Mucosa of stomach (tissue), 1 donor: ENCODE data around the gene KAZN.

ENCODE experiments used
- H3K27me3 ChIP-seq: one replicate; pipeline ENCODE4 v1.7.0; 2013; ENCODE audit warnings: mild to moderate bottlenecking, low read length; ENCODE audit not compliant: control insufficient read depth, insufficient read depth
- H3K36me3 ChIP-seq: one replicate; pipeline ENCODE4 v1.7.0; 2013; ENCODE audit warnings: low read length; ENCODE audit not compliant: control insufficient read depth, insufficient read depth
- H3K4me1 ChIP-seq: one replicate; pipeline ENCODE4 v1.7.0; 2013; ENCODE audit warnings: mild to moderate bottlenecking, low read length; ENCODE audit not compliant: control insufficient read depth, insufficient read depth
- H3K4me3 ChIP-seq: one replicate; pipeline ENCODE4 v1.7.0; 2013; ENCODE audit warnings: low read length
- H3K9ac ChIP-seq: one replicate; pipeline ENCODE4 v1.7.0; 2013; ENCODE audit warnings: mild to moderate bottlenecking, low read length, moderate library complexity
- H3K9me3 ChIP-seq: one replicate; pipeline ENCODE4 v1.7.0; 2013; ENCODE audit warnings: mild to moderate bottlenecking, low read length, moderate library complexity; ENCODE audit not compliant: control insufficient read depth
- donor health status: Pancreatic carcinoma.

The KAZN gene

DNA sequence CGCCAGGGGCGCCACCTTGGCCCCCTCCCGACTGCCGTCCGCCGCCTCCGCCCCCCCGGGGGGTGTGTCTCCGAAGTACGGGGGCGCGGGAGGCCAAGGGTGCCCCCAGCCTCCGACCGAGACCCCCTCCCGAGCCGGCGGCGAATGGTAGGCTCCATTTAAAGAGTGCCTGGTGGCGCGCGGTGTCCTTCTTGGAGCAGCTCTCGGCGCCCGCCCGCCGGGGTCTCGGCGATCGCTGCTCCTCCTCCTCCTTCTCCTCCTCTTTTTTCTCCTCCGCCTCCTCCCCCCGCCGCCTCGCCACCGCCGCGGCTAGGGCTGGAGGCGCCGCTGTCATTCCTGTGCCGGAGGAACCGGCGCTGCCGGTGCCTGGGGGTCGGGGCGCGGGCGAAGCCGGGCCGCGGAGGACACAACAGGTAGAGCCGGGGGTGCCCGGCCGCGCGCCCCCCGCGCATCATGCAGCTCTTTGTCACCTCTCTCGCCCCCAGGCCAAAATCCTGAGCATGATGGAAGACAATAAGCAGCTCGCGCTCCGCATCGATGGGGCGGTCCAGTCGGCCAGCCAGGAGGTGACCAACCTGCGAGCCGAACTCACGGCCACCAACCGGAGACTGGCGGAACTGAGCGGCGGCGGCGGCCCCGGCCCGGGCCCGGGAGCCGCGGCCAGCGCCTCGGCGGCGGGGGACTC, at the start of gene KAZN:
Gene KAZN (plus strand): TSS at position 188 of the 685 bp plus-strand sequence.
- Histone ChIP-seq H3K9me3 (no peaks in the 10 kb centered on the region), H3K4me1 (no peaks in the 10 kb centered on the region), H3K36me3 (no peaks in the 10 kb centered on the region), H3K4me3 (no peak within 1 kb of the TSS), H3K9ac (peak within 1 kb of the TSS; percentile 17), H3K27me3 (peaks cover 40% of the 10 kb centered on the region)

DNA sequence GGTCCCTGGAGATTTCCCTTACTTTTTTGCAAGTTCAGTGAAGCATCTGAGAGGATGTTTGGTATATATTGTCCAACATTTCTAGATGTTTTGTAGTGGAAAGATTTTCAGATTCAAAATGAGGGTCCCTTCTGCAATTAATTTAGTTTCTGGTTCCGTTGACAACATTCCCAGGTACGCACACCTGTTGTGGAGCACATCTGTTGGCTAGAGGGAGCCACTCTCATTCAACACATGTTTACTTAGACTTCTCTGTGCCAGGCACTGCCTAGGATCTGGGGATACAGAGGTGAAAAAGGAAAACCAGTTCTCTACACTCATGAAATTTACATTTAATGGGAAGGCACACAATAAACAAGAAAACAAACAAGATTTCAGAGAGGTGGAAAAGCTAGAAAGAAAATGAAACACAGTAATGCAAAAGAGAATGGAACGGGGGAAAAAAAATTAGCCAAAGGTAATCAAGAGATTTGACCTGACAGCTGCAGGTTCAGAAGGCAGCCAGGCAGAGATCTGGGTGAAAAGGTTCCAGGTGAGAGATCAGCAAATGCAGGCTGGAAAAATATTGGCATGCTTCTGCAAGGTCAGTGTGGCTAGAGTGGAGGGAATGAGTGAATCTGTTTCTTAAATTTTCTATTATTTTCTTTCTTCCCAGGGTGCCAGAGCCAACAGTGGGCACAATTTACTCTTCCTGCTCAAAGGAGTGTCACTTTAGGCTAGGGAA, 48.4 kb upstream of the KAZN start:
- Histone ChIP-seq H3K4me1 (peaks cover 4% of the 10 kb centered on the region), H3K36me3 (no peaks in the 10 kb centered on the region), H3K27me3 (no peaks in the 10 kb centered on the region), H3K9me3 (no peaks in the 10 kb centered on the region), H3K4me3 (no peak overlapping the region), H3K9ac (no peak overlapping the region)

- Histone ChIP-seq H3K27me3 (no peaks in the 10 kb centered on the region), H3K36me3 (no peaks in the 10 kb centered on the region), H3K4me1 (peaks cover 4% of the 10 kb centered on the region), H3K9me3 (no peaks in the 10 kb centered on the region), H3K9ac (no peak overlapping the region), H3K4me3 (no peak overlapping the region)
Observed at GRCh38 chr1:14551386-14551785, 47.1 kb upstream of the KAZN start.

- Histone ChIP-seq H3K4me1 (peaks cover 4% of the 10 kb centered on the region), H3K36me3 (no peaks in the 10 kb centered on the region), H3K9ac (no peak overlapping the region), H3K9me3 (no peaks in the 10 kb centered on the region), H3K4me3 (no peak overlapping the region), H3K27me3 (no peaks in the 10 kb centered on the region)
Observed at GRCh38 chr1:14552246-14552965, 46.1 kb upstream of the KAZN start.

- H3K36me3 ChIP-seq = no peaks in the 10 kb centered on the region
- no peaks in the 10 kb centered on the region for H3K9me3 ChIP-seq
- no peaks in the 10 kb centered on the region for H3K27me3 ChIP-seq
- H3K4me1 ChIP-seq = peaks cover 4% of the 10 kb centered on the region
- H3K4me3 ChIP-seq = no peak overlapping the region
- H3K9ac ChIP-seq = no peak overlapping the region
Observed at GRCh38 chr1:14553711-14554110, 44.8 kb upstream of the KAZN start.

DNA sequence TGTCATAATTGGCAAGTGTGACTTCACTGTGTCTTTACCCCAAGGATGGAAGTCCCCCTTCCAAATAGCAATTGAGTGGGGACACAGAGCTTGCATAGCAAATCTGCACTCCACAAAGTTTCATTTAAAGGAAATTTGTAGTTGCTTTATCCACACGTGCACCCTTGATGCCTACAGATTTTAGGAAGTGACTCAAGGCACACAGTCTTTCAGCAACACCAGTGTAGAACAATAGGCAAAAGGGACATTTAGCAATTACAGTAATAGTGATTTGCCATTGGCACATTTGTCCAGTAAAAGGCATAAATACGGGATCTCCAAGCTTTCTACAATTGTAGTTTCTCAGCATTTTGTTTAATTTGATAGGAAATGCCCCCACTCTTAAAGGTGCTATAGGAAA, 43.4 kb upstream of the KAZN start:
- no peaks in the 10 kb centered on the region for H3K27me3 ChIP-seq
- H3K9ac ChIP-seq = no peak overlapping the region
- H3K4me3 ChIP-seq = no peak overlapping the region
- H3K9me3 ChIP-seq = no peaks in the 10 kb centered on the region
- H3K36me3 ChIP-seq = no peaks in the 10 kb centered on the region
- H3K4me1 ChIP-seq = peaks cover 4% of the 10 kb centered on the region

GRCh38 chr1:14561014-14561693, 37.3 kb upstream of the KAZN start:
- Histone ChIP-seq H3K27me3 (no peaks in the 10 kb centered on the region), H3K9ac (no peak overlapping the region), H3K36me3 (no peaks in the 10 kb centered on the region), H3K9me3 (no peaks in the 10 kb centered on the region), H3K4me3 (no peak overlapping the region), H3K4me1 (no peaks in the 10 kb centered on the region)

DNA sequence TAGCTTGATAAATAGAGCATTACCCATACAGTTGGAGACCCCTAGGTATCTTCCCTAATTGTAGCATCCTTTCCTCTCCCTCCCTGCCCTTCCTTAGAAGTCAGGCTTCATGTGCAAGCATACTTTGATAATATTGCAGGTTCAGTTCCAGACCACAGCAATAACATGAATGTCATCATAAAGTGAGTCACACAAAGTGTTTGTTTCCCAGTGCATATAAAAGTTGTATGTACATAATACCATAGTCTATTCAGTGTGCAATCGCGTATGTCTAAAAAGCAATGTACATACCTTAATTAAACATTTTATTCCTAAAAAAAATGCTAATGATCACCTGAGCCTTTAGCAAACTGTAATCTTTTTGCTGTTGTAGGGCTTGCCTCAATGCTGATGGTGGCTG, 33.4 kb upstream of the KAZN start:
- Histone ChIP-seq H3K4me1 (no peaks in the 10 kb centered on the region), H3K9me3 (no peaks in the 10 kb centered on the region), H3K9ac (no peak overlapping the region), H3K27me3 (no peaks in the 10 kb centered on the region), H3K36me3 (no peaks in the 10 kb centered on the region), H3K4me3 (no peak overlapping the region)

DNA sequence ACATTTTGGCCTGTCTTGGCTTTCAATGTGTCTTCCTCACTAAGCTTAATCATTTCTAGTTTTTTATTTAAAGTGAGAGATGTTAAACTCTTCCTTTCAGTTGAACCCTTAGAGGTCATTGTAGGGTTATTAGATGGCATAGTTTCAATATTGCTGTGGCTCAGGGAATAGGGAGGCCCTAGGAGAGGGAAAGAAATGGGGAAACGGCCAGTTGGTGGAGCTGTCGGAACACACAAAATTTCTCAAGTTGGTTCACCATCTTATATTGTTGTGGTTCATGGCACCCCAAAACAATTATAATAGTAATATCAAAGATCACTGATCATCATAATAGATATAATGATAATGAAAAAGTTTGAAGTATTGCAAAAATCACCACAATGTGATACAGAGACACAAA, 31.4 kb upstream of the KAZN start:
- no peaks in the 10 kb centered on the region for H3K4me1 ChIP-seq
- H3K27me3 ChIP-seq = no peaks in the 10 kb centered on the region
- H3K36me3 ChIP-seq = no peaks in the 10 kb centered on the region
- H3K9ac ChIP-seq = no peak overlapping the region
- H3K4me3 ChIP-seq = no peak overlapping the region
- H3K9me3 ChIP-seq = no peaks in the 10 kb centered on the region

- no peak overlapping the region for H3K9ac ChIP-seq
- no peaks in the 10 kb centered on the region for H3K27me3 ChIP-seq
Observed at GRCh38 chr1:14567903-14568302, 30.6 kb upstream of the KAZN start.

DNA sequence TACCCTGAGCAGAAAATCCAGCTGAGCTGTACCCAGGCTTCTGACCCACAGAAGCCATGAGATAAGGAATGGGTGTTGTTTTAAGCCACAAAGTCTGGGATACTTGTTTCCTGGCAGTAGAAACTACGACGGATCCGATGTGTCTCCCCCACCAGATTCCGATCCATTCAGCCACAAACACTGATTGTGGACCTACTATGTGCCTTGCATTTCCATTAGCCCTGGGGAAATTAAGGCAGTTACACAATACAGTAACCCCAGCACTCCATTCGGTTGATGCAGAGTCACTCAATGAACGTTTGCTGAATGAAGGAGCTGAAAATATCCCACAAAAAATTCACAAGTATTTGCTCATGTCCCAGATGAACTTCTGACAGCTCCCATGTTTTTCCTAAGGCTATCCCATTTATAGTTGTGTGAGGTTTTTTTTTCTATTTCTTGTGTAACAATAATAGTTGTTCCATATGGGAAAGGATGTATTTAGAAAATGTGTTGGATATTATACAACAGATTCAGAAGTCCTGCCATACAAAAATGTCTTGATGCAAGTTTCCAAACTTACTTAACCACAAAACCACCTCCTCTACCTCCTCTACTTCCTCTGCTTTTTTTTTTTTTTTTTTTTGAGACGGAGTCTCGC, 29.6 kb upstream of the KAZN start:
- no peaks in the 10 kb centered on the region for H3K27me3 ChIP-seq
- H3K36me3 ChIP-seq = no peaks in the 10 kb centered on the region
- no peak overlapping the region for H3K9ac ChIP-seq
- H3K4me3 ChIP-seq = no peak overlapping the region
- H3K9me3 ChIP-seq = no peaks in the 10 kb centered on the region
- no peaks in the 10 kb centered on the region for H3K4me1 ChIP-seq

More at GRCh38 chr1:14567903-14568302, 30.6 kb upstream of the KAZN start:
- no peaks in the 10 kb centered on the region for H3K9me3 ChIP-seq
- H3K4me3 ChIP-seq = no peak overlapping the region
- no peaks in the 10 kb centered on the region for H3K4me1 ChIP-seq
- no peaks in the 10 kb centered on the region for H3K36me3 ChIP-seq
